Measurements from ENCODE around the gene WDR82.

The WDR82 gene

DNA sequence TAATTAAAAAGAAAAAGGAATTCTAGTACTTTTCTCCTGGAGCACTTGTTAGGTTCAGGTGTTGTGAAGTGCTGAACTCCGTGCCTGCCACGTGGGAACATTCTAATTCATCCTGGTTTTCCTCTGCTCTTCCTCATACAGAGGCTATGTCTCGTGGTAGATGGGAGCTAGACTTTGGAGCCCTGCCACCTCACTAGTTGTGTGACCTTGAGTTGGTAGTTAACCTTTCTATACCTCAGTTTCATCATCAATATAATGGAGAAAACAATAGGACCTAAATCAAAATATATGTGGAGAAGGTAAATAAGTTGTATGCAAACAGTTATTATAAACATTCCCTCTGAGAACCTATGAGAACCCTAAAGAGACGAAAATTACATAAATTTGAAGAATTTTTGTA is 69.9 kb downstream of the WDR82 start:
- TF ChIP-seq, protein P1, sequence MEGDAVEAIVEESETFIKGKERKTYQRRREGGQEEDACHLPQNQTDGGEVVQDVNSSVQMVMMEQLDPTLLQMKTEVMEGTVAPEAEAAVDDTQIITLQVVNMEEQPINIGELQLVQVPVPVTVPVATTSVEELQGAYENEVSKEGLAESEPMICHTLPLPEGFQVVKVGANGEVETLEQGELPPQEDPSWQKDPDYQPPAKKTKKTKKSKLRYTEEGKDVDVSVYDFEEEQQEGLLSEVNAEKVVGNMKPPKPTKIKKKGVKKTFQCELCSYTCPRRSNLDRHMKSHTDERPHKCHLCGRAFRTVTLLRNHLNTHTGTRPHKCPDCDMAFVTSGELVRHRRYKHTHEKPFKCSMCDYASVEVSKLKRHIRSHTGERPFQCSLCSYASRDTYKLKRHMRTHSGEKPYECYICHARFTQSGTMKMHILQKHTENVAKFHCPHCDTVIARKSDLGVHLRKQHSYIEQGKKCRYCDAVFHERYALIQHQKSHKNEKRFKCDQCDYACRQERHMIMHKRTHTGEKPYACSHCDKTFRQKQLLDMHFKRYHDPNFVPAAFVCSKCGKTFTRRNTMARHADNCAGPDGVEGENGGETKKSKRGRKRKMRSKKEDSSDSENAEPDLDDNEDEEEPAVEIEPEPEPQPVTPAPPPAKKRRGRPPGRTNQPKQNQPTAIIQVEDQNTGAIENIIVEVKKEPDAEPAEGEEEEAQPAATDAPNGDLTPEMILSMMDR (IDR thresholded peaks at IDR 0.05; ENCODE audit: borderline replicate concordance, insufficient read depth, low read depth, low read length), result no peak
- no peak overlapping the region for H3K4me3 ChIP-seq (ENCODE audit: low read depth, low read length)

DNA sequence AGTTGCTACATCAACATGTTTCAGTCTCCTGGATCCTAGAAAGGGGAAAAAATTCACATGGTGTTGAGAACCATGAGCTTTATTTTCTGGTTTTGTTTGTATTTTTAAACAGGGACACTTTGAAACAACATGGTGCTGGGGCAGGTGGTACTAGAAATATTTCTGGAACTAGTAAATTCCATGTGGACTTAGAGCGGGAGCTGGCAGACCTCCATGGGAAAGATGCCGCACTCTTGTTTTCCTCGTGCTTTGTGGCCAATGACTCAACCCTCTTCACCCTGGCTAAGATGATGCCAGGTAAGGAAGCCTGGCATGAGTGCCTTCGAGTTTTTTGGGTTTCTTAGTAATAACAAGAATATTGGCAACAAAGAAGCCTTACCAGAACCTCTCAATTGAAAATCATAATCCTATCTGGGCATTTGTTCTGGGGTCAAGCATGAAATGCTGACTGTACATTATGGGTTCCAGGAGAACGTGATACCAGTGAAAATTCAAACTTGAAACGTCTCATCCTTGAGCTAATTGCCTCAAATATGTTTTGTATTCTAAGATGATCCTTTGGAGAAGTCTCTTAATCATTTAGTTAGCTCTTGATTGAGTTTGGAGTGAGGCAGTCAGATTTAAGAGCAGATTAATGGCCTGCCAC is 72.6 kb downstream of the WDR82 start:
- TF ChIP-seq, protein P1 (IDR thresholded peaks at IDR 0.05; ENCODE audit: borderline replicate concordance, insufficient read depth, low read depth, low read length), result no peak
- no peak overlapping the region for H3K4me3 ChIP-seq (ENCODE audit: low read depth, low read length)

Measured in GM12875 (cell line).